HG03558 (cell line): ENCODE results near the gene B3GNT3.

Experiments used
- ATAC-seq: cut with Tn5 transposase; IDR thresholded peaks from one replicate; pipeline ENCODE4 v1.9.1; 2021; ENCODE audit warnings: moderate number of reproducible peaks; ENCODE audit not compliant: unreplicated experiment; ENCODE audit errors: extremely low read depth

B3GNT3 gene

DNA sequence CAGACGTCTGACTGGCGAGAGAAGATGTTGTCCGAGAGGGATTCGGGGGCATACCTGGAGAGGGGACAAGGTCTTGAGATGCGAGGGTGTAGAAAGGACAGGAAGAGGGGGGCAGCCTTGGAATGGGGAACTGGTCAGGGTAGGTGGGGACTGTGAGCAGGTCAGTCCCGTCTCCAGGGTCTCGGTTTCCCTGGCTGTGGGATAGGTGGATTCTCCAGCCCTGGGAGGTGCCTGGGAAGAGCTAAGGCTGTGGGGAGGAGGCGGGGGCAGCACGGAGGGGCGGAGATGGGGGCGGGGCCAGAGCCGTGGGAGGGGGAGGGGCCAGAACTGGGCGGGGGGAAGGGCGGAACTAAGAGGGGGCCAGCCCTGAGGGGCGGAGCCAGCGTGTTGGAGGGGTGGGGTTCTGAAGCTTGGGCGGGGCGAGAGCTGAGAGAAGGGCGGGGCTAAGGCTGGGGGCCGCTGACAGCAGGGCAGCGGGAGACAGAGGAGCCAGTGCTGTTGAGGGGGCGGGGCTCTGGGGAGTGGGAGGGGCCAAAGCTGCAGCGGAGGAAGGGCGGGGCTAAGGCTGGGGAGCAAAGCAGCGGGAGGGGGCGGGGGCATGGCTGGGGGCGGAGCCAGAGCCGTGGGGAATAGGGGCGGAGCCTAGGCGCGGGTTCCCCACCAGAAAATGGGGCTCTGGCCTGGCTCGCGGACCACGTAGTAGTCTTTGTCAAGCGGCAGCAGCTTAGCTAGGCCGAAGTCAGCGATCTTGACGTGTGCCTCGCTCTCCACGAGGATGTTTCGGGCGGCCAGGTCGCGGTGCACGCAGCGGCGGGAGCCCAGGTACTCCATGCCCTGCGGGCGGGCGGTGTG is 35.9 kb downstream of the B3GNT3 start:
- no peak for ATAC-seq

DNA sequence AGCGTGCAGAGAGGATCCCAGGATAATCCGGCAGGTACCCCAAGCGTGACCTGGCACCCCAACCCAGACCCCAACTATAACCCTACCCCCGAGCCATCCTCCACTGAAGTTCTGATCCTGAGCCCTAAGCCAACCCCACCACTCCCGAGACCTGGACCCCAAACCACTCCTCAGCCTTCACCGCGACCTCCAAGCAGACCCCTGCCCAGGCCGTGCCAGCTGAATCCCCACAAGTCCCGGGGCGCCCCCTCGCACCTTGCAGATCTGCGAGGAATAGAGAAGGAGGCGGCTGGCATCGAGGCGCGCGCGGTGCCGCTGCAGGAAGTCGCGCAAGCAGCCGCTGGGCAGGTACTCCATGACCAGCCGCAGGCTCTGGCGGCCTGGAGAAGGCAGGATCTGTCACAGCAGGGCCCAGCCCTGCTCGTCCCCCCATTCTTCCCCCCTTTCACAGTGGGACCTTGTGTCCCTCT is 36.5 kb downstream of the B3GNT3 start:
- no peak for ATAC-seq

DNA sequence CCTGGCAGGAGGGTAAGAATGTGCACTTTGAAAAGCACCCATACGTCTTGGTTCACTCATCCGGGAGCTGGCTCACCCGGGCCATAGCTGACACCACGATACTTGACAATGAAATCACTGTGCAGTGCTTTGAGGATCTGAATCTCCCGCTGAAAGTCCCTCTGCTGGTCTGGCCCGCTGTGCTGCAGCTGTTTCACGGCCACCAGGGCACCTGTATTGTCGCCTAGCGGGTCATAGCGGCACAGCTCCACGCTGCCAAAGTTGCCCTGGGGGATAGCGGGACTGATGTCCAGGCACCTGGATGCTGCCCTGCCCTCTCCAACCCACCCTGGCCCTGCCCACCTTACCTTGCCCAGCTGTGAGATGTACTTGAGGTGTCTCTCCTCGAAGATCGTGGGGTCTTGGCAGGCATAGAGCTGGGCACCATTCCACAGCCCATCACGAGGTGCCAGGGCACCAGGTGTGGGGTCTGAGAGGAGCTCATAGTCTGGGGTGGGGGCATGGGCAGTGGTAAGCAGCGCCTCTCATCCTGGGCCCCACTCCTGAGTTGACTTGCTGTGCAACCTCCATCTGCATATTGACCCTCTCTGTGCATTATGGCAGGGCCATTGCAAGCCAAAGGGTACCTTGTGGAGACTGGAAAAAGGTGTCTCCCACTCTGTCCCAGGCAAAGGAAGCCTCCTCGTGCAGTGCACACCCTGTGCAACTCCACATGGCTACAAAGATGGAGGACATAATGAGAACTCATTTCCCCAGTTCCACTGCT is 37.7 kb downstream of the B3GNT3 start:
- ATAC-seq = no peak

GRCh38 chr19:17834350-17835181 is 39.6 kb downstream of the B3GNT3 start:
- ATAC-seq = no peak

GRCh38 chr19:17835182-17836006 is 40.5 kb downstream of the B3GNT3 start:
- no peak for ATAC-seq

DNA sequence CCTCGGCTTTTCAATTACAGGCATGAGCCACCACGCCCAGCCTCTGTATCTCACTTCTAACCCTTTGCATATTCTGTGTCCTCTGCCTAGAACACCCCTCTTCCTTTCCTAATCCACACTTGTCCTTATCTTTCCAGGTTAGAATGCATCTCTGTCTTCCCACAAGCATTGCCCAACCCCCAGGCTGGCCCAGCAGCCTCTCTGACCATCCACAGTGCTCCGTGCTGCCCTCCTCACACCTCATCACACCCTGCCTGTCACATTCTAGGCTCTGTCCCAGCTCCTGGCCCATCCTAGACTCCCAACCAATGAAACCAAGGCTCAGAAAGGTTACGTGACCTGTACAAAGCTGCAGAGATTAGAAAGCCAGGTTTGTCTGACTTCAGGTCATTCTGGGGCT is 41.6 kb downstream of the B3GNT3 start:
- no peak for ATAC-seq

GRCh38 chr19:17837972-17838371 is 43.0 kb downstream of the B3GNT3 start:
- no peak for ATAC-seq

DNA sequence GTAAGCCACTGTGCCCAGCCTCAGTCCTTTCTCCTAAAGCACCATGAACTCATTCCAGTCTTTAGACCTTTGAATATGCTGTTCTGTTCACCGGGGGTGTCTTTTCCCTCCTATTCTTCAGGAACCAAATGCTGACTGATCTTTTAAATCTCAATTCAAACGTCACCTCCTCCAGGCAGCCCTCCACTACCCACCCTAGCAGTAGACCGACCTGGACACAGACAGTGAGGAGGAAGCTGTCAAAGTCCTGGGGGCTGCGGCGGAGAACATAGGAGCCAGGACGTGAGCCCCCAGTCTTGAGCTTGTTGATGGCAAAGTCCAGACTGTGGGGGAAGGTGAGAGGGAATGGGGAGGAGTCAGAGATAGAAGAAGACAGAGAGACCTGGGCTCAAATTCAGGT is 45.1 kb downstream of the B3GNT3 start:
- no peak for ATAC-seq

DNA sequence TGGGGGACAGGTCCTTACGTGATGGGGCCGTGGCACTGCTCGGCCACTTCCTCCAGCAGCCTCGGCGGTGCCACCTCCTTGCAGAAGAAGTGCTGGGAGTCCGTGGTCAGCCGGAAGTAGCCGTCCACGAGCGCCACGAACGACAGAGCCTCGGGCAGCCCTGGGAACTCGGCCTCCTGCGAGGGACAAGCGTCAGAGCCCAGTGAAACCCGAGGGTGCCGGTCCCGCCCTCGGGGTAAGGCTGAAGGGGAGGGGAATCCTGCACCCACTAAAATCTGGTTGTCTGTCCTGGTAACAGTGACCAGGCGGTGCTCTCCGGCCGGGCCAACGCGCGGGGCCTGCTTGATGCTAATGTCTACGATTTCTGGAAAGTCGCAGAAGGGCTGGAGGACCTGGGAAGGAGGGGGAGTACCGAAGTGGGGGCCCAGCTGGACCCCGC is 46.5 kb downstream of the B3GNT3 start:
- no peak for ATAC-seq

GRCh38 chr19:17841810-17842662 is 47.1 kb downstream of the B3GNT3 start:
- no peak for ATAC-seq

GRCh38 chr19:17842663-17843291 is 47.8 kb downstream of the B3GNT3 start:
- no peak for ATAC-seq

DNA sequence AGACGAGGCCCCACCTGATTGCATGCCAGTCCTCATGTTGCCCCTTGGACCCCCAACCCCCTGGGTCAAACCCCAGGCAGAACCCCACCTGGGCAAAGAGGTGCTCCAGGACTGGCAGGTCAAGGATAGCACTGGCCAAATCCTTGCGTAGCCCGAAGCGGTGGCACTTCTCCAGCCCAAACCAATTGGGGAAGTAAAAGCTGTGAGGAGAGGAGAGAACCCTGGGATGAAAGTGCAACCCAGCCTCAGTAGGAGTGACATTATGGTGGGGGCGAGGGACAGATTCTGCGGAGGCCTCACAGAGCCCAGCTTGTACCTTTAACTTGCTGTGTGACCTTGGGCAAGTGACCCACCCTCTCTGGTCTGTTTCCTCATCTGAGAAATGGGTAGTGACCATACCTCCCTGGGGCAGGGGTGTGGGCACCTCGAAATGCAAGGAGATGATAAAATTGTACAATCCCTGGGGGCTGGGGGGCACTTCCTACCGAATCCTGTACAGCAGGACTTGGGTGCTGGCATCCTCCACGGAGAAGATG is 48.4 kb downstream of the B3GNT3 start:
- ATAC-seq = no peak

- no peak for ATAC-seq
These were observed 49.1 kb downstream of the B3GNT3 start for GRCh38 chr19:17843908-17844490.

DNA sequence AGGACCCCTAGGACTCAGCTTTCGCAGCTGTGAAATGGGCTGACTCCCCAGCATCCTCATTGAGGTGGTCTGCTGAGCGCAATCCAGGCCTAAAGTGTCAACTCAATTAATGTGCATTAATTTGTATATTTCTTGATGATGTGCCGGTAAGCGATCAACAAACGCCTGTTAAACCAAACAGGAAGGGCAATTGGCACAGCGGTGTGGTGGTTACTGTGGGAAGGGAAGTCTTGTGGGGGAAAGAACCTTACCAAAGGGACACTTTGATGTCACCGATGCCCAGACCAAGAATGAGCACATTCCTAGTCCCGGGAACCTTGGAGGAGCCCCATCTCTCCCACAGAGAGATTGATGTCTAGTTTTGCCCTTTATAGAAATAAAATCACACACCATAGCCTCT is 51.2 kb downstream of the B3GNT3 start:
- ATAC-seq = no peak

DNA sequence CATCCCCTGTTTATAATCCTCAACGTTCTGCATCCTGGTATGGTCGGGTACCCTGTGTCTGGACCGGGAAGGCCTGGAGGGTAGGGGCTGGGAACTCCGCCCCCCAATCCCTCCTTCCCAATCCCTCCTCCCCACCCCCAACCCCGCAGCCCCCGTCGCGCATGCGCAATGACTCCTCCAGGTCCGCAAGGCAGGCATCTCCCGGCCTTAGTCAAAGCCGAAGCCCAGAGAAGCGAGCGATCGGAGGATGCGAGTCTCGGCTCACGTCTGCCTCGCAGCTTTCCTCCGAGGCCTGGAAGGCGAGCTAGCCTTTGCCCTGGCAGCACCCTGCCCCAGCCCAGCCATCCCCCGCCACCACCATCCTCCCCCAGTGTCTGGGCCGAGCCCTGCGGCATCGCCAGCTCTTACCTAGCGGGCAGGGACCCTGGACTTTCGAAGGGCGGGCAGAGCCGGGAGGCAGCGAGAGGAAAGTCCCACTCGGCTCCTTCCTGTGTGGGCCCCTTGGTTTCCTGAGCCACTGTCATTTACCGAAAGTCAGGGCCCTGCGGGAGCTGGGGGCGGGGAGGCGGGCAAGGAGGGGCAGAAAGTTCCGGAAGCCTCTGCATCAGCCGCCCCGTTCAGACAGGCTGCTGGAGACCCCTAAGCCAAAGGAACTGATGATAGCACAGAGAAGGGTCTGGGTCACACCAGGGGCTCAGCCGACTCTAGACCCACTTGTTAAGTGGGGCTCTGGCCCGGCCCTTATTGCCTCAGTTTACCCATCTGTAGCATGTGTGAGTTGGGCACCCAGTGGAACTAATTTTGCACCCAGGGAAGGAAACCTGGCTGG is 52.8 kb downstream of the B3GNT3 start, which contains the start of gene JAK3:
TSS of gene JAK3 (minus strand) at position 445 of the 829 bp plus-strand sequence. CDS start 3,565 bp downstream, outside the sequence.
- ATAC-seq = no peak

- no peak for ATAC-seq
These were observed 53.8 kb downstream of the B3GNT3 start for GRCh38 chr19:17848595-17849292.
